ENCODE measurements around the gene RAB20. TPM values are rescaled to one million over a fixed set of nuclear protein-coding genes. Genes with fewer than 3 reads are reported as not detected.

RAB20 gene
- total RNA-seq, 1 experiment from 2014 or later = 30.5 TPM

GRCh38 chr13:110520431-110521295 lies 40.9 kb downstream of the RAB20 start:
- no peak for DNase-seq (ENCODE audit: low read depth)

DNA sequence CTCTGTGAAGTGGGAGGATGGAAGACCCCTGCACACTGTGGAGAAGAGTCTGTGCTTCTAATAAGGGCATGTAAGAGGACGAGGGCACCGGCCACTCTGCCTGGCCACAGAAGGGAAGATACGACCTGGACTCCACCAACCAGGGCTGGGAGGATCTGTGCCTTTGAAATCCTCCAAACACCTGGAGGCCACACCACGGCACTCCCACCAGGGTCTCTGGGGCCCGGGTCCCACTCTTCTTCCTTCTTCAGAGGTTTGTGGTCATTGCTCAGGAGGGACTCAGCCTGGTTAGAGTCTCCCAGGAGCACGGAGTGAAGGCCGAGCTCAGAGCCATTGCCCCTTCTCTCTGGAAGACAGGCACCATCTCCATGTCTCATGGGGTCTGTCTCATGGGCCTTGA lies 42.0 kb downstream of the RAB20 start:
- no peak for DNase-seq (ENCODE audit: low read depth)
- in situ Hi-C loops (cut with HindIII; ENCODE audit: low pct_unique_long_range_greater_than_20kb, low sequenced_read_pairs) = no loop called here

More at GRCh38 chr13:110520431-110521295, 40.9 kb downstream of the RAB20 start:
- in situ Hi-C loops (cut with HindIII; ENCODE audit: low pct_unique_long_range_greater_than_20kb, low sequenced_read_pairs) = no loop called here

- no peak for DNase-seq (ENCODE audit: low read depth)
- in situ Hi-C loops (cut with HindIII; ENCODE audit: low pct_unique_long_range_greater_than_20kb, low sequenced_read_pairs) = no loop called here
Observed at GRCh38 chr13:110519046-110519445, 42.5 kb downstream of the RAB20 start.

DNA sequence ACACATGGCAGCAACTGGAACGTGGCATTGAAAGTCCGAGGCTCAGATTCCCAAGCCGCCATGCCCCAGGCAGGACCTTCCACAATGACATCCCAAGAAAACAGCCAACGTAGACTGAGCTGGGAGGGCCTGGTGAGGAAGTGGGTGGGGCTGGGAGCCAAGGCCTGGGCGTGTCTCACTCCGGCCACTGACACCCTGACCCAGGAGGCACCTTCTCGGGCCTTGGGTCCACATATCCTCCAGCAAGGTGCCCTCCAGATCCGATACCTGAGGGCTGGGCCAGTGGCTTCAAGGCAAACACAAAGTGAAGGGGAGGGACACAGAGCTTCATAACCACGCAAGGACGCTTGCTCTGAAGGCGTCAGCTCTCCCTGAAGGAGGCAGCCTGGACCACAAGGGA lies 43.0 kb downstream of the RAB20 start:
- in situ Hi-C loops (cut with HindIII; ENCODE audit: low pct_unique_long_range_greater_than_20kb, low sequenced_read_pairs) = no loop called here
- no peak for DNase-seq (ENCODE audit: low read depth)

DNA sequence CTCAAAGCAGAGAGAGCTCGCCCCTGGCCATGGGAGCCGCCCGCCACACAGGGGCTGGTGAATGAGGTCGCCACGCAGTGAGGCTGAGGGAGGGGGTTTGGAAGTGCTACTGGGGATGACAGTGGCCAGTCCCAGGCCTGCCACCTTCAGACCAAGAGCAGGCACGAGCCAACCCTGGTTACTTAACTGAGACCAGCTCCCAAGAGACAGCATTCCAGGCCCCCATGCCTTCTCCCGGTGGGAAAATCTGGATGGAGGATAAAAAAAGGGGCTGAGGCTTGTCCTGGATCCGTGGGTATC lies 43.3 kb downstream of the RAB20 start:
- no peak for DNase-seq (ENCODE audit: low read depth)
- in situ Hi-C loops (cut with HindIII; ENCODE audit: low pct_unique_long_range_greater_than_20kb, low sequenced_read_pairs) = no loop called here

- in situ Hi-C loops (cut with HindIII; ENCODE audit: low pct_unique_long_range_greater_than_20kb, low sequenced_read_pairs) = no loop called here
- DNase-seq (ENCODE audit: low read depth) = no peak
Observed at GRCh38 chr13:110517505-110518225, 43.9 kb downstream of the RAB20 start.

DNA sequence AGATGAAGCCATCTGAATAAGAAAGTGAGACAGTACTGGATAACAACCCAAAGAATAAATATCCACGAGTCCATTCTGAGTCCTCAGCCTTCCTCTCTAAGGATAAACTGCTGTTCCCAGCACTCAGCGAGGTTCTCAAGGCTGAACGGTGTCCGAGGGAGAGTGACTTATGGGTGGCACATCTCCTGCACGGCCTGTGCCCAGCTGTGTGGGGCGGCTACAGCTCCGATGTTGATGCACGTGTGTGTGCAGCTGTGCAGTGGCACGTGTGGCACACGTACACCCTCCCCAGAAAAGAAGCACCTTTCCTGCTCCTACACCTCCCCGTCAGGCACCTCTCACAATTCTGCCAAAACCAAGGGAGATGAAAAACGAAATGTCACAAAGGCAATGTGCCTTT lies 45.0 kb downstream of the RAB20 start:
- DNase-seq (ENCODE audit: low read depth) = no peak
- in situ Hi-C loops (cut with HindIII; ENCODE audit: low pct_unique_long_range_greater_than_20kb, low sequenced_read_pairs) = no loop called here

DNA sequence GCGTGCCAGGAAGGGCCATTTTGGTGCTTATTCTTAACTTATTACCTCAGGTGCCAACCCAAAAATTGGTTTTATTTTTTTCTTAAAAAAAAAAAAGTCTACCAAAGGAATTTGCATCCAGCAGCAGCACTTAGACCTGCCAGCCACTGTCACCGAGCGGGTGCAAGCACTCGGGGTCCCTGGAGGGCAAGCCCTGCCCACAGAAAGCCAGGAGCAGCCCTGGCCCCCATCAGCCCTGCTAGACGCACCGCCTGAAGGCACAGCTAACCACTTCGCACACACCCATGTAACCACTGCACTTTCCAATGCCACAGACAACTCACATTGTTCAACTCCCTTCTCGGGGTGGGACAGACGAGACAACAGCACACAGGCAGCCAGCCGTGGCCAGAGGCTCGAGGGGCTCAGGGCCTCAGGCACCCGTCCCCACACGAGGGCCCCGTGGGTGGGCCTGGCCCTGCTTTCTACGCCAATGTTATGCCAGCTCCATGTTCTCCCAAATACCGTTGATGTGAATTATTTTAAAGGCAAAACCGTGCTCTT lies 49.3 kb downstream of the RAB20 start:
- DNase-seq (ENCODE audit: low read depth) = no peak
- in situ Hi-C loops (cut with HindIII; ENCODE audit: low pct_unique_long_range_greater_than_20kb, low sequenced_read_pairs) = no loop called here

DNA sequence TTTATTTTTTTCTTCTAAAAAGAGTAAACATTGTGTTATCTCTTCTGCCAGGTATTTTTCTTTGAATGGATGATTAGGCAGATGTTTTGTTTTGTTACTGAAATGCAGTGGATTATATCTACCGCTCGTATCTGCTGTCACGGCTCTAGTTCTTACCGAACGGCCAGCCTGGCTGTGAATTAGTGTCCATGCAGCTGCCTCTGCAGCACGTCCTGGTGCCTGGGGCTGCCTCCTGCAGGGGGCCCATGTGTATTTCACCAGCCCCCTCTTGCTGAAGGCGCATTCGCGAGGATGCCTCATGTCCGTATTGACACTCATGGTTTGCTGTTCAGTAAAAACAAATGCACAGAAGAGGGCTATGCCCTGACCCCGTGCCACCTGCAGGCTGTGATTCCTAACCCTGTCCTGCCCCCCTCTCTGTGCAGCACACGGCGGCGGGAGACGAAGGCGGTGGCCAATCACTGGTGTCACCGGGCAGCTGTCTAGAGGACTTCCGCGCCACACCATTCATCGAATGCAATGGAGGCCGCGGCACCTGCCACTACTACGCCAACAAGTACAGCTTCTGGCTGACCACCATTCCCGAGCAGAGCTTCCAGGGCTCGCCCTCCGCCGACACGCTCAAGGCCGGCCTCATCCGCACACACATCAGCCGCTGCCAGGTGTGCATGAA lies 49.9 kb downstream of the RAB20 start:
- in situ Hi-C loops (cut with HindIII; ENCODE audit: low pct_unique_long_range_greater_than_20kb, low sequenced_read_pairs) = no loop called here
- no peak for DNase-seq (ENCODE audit: low read depth)

GRCh38 chr13:110509971-110510786 lies 51.3 kb downstream of the RAB20 start:
- no peak for DNase-seq (ENCODE audit: low read depth)
- in situ Hi-C loops (cut with HindIII; ENCODE audit: low pct_unique_long_range_greater_than_20kb, low sequenced_read_pairs) = no loop called here

- in situ Hi-C loops (cut with HindIII; ENCODE audit: low pct_unique_long_range_greater_than_20kb, low sequenced_read_pairs) = no loop called here
- DNase-seq (ENCODE audit: low read depth) = no peak
Observed at GRCh38 chr13:110509478-110509926, 52.0 kb downstream of the RAB20 start.

DNA sequence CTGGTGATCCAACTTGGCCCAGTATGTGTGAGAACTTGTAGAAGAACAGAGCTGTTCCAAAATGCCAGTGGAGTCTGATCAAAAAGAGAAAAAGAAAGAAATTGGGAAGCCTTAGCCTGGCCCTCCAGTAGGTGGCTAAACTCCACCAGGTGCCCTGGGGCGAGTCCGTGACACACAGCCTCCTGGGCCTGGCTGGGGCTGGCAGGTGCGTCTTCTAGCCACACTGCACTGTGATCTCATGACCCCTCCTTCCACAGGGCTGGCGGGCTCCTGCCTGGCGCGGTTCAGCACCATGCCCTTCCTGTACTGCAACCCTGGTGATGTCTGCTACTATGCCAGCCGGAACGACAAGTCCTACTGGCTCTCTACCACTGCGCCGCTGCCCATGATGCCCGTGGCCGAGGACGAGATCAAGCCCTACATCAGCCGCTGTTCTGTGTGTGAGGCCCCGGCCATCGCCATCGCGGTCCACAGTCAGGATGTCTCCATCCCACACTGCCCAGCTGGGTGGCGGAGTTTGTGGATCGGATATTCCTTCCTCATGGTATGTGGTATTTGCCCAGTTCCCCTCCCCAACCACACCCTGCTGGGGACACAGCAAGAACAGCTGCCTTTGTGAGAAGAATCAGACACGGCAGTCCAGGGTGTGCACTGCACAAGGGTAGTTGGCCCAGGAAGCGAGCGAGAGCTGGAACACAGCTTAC lies 53.7 kb downstream of the RAB20 start:
- no peak for DNase-seq (ENCODE audit: low read depth)

GRCh38 chr13:110506859-110507566 lies 54.5 kb downstream of the RAB20 start:
- DNase-seq (ENCODE audit: low read depth) = peak; percentile 8
- in situ Hi-C loops (cut with HindIII; ENCODE audit: low pct_unique_long_range_greater_than_20kb, low sequenced_read_pairs) = no loop called here

More for the DNA sequence above, 53.7 kb downstream of the RAB20 start:
- in situ Hi-C loops (cut with HindIII; ENCODE audit: low pct_unique_long_range_greater_than_20kb, low sequenced_read_pairs) = no loop called here

GRCh38 chr13:110506396-110506795 lies 55.1 kb downstream of the RAB20 start:
- in situ Hi-C loops (cut with HindIII; ENCODE audit: low pct_unique_long_range_greater_than_20kb, low sequenced_read_pairs) = no loop called here
- DNase-seq (ENCODE audit: low read depth) = no peak

DNA sequence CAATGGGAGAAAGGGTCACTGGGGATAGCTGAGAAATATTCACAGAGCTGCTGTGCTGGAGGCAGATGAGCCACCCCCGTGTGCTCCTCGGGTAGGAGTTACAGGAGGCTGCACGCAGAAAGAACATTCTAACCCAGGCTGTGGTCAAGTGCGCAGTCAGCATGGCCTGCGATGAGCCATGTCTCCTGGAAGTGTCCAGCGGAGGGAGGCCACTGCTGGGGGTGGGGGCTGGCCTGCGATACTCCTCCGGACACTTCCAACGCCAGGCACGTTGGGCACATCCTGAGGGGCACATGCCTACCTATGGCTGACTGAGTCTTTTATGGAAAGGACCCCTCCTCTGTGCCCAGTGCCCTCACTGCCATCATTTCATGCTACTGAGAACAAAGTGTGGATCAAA lies 55.9 kb downstream of the RAB20 start:
- no peak for DNase-seq (ENCODE audit: low read depth)
- in situ Hi-C loops (cut with HindIII; ENCODE audit: low pct_unique_long_range_greater_than_20kb, low sequenced_read_pairs) = no loop called here

GRCh38 chr13:110503979-110504499 lies 57.5 kb downstream of the RAB20 start:
- in situ Hi-C loops (cut with HindIII; ENCODE audit: low pct_unique_long_range_greater_than_20kb, low sequenced_read_pairs) = no loop called here
- DNase-seq (ENCODE audit: low read depth) = no peak
